HCT116 (cell line): ENCODE data around the gene PTS. TPM values are rescaled to one million over a fixed set of nuclear protein-coding genes. Genes with fewer than 3 reads are reported as not detected.

Experiments used
- ATAC-seq: fragments of 200-7000 bp; cut with Tn5 transposase; 2 replicates; pipeline ENCODE4 v1.9.1; 2020; ENCODE audit warnings: mild to moderate bottlenecking, moderate library complexity
- BruUV-seq: library from RNA; stranded (reverse); fragments of 400-500 nt; replicated peaks from 2 replicates; lab custom pipeline; 2021; lab: Mats Ljungman, UMichigan
- CTCF ChIA-PET: fragments of 300-600 bp; sonication (Branson Sonifier 250); formaldehyde crosslinking; loops from one replicate; lab custom pipeline; 2021; ENCODE audit warnings: antibody characterized with exemption; lab: Charles Lee
- POLR2A ChIA-PET: fragments of 300-600, 350-600 bp; sonication (Branson Sonifier 250); formaldehyde crosslinking; loops from one replicate; lab custom pipeline; 2021; ENCODE audit warnings: antibody characterized with exemption; lab: Charles Lee
- RAD21 ChIA-PET, 2 experiments: fragments of 300-600 bp; sonication (Branson Sonifier 250); formaldehyde crosslinking; loops; one replicate each; lab custom pipeline; 2023; ENCODE audit warnings: low total read pairs in 2 of 2; ENCODE audit not compliant: uncharacterized antibody in 2 of 2, unreplicated experiment in 2 of 2, low non-redundant PET in 1 of 2; lab: Charles Lee
- DNase-seq: peaks from one replicate; pipeline ENCODE4 v3.0.0-alpha.2; 2010; ENCODE audit warnings: low read depth, low spot score
- H2AFZ ChIP-seq: fragments of 200-600 bp; shearing (Covaris generic), sonication (generic); 2 replicates; pipeline ENCODE4 v1.6.1; 2017; ENCODE audit warnings: low read depth, mixed run types, mixed read lengths, antibody characterized with exemption, low read length; ENCODE audit not compliant: poor library complexity, severe bottlenecking
- H3K27ac ChIP-seq: 2 replicates; pipeline ENCODE4 v1.5.1; 2012; ENCODE audit warnings: low read depth, low read length
- H3K27me3 ChIP-seq: fragments of 200-600 bp; sonication (generic); 2 replicates; pipeline ENCODE4 v1.6.1; 2016; ENCODE audit warnings: mixed run types, low read length, mixed read lengths; ENCODE audit not compliant: insufficient read depth
- H3K36me3 ChIP-seq, 2 experiments: fragments of 200-500 bp in 1 of 2; fragments of 200-600 bp in 1 of 2; sonication (Bioruptor generic) in 1 of 2; sonication (generic) in 1 of 2; 2 replicates each; pipeline versions ENCODE4 v1.5.1 to v1.6.1; 2014 to 2016; ENCODE audit warnings: low read length in 2 of 2, inconsistent platforms in 1 of 2, mixed read lengths in 1 of 2, mixed run types in 1 of 2; ENCODE audit not compliant: insufficient read depth in 2 of 2, control insufficient read depth in 1 of 2
- H3K4me1 ChIP-seq, 2 experiments: fragments of 200-600 bp in 1 of 2; sonication (generic) in 1 of 2; 2 replicates each; pipeline versions ENCODE4 v1.5.1 to v1.6.1; 2012 to 2017; ENCODE audit warnings: low read length in 2 of 2, inconsistent platforms in 1 of 2, mild to moderate bottlenecking in 1 of 2, mixed read lengths in 1 of 2, mixed run types in 1 of 2, moderate library complexity in 1 of 2; ENCODE audit not compliant: insufficient read depth in 2 of 2, control insufficient read depth in 1 of 2
- H3K4me2 ChIP-seq: fragments of 200-600 bp; sonication (generic); 2 replicates; pipeline ENCODE4 v1.6.1; 2017; ENCODE audit warnings: mixed run types, low read length, mixed read lengths
- H3K4me3 ChIP-seq, 2 experiments: fragments of 200-600 bp in 1 of 2; sonication (generic) in 1 of 2; replicated peaks in 1 of 2; 2 replicates each; pipeline ENCODE4 v1.5.1; 2011 to 2016; ENCODE audit warnings: low read length in 2 of 2, control low read depth in 1 of 2, low read depth in 1 of 2, mild to moderate bottlenecking in 1 of 2, mixed read lengths in 1 of 2, mixed run types in 1 of 2
- H3K79me2 ChIP-seq: fragments of 200-600 bp; sonication (generic); 2 replicates; pipeline ENCODE4 v1.6.1; 2017; ENCODE audit warnings: mild to moderate bottlenecking, mixed run types, low read length, moderate library complexity, mixed read lengths; ENCODE audit not compliant: insufficient read depth
- H3K9ac ChIP-seq: fragments of 200-600 bp; sonication (generic); 2 replicates; pipeline ENCODE4 v1.6.1; 2016; ENCODE audit warnings: low read length, mixed read lengths
- H3K9me2 ChIP-seq: fragments of 200-600 bp; sonication (generic), shearing (Covaris generic); 2 replicates; pipeline ENCODE4 v1.6.1; 2017; ENCODE audit warnings: mixed run types, mild to moderate bottlenecking, moderate library complexity; ENCODE audit not compliant: insufficient read depth
- H3K9me3 ChIP-seq, 2 experiments: fragments of 200-500 bp in 1 of 2; fragments of 200-600 bp in 1 of 2; sonication (Bioruptor generic) in 1 of 2; sonication (generic) in 1 of 2; 2 replicates each; pipeline ENCODE4 v1.6.1; 2014 to 2017; ENCODE audit warnings: low read length in 2 of 2, mixed read lengths in 2 of 2, inconsistent platforms in 1 of 2, low read depth in 1 of 2, mild to moderate bottlenecking in 1 of 2, mixed run types in 1 of 2, moderate library complexity in 1 of 2; ENCODE audit not compliant: control insufficient read depth in 1 of 2, insufficient read depth in 1 of 2
- H4K20me1 ChIP-seq: fragments of 200-600 bp; sonication (generic), shearing (Covaris generic); 2 replicates; pipeline ENCODE4 v1.6.1; 2017; ENCODE audit warnings: mixed run types, mild to moderate bottlenecking, moderate library complexity; ENCODE audit not compliant: insufficient read depth
- ATF3 ChIP-seq: IDR thresholded peaks from 2 replicates; pipeline ENCODE4 v1.6.1; 2012
- CBX3 ChIP-seq: IDR thresholded peaks from 2 replicates; pipeline ENCODE4 v1.6.1; 2012; ENCODE audit warnings: low read depth
- CEBPB ChIP-seq: IDR thresholded peaks from 2 replicates; pipeline ENCODE4 v1.6.1; 2012; ENCODE audit warnings: low read depth
- EZH2 ChIP-seq: fragments of 200-600 bp; sonication (generic); IDR thresholded peaks from 2 replicates; pipeline ENCODE4 v1.6.1; 2017; ENCODE audit warnings: antibody characterized with exemption, mixed run types
- MAX ChIP-seq: IDR thresholded peaks from 2 replicates; pipeline ENCODE4 v1.6.1; 2012
- POLR2A ChIP-seq: IDR thresholded peaks from 2 replicates; pipeline ENCODE4 v1.7.0; 2011; ENCODE audit warnings: borderline replicate concordance; ENCODE audit not compliant: insufficient read depth, insufficient read length; ENCODE audit errors: extremely low read depth
- POLR2AphosphoS5 ChIP-seq: IDR thresholded peaks from 2 replicates; pipeline ENCODE4 v1.6.1; 2011; ENCODE audit warnings: mild to moderate bottlenecking, low read depth, low read length, moderate library complexity
- RAD21 ChIP-seq: IDR thresholded peaks from 2 replicates; pipeline ENCODE4 v1.6.1; 2012; ENCODE audit warnings: low read depth, mild to moderate bottlenecking
- TCF7L2 ChIP-seq: IDR thresholded peaks from 2 replicates; pipeline ENCODE4 v1.7.0; 2011; ENCODE audit warnings: borderline replicate concordance, inconsistent platforms; ENCODE audit not compliant: insufficient read depth, insufficient read length; ENCODE audit errors: extremely low read depth
- YY1 ChIP-seq: IDR thresholded peaks from 2 replicates; pipeline ENCODE4 v1.6.1; 2011; ENCODE audit warnings: low read length, low read depth, moderate library complexity, mild to moderate bottlenecking; ENCODE audit not compliant: insufficient replicate concordance; ENCODE audit errors: extremely low read depth
- ZBTB33 ChIP-seq: IDR thresholded peaks from 2 replicates; pipeline ENCODE4 v1.6.1; 2011; ENCODE audit warnings: mild to moderate bottlenecking, low read length, moderate library complexity; ENCODE audit not compliant: insufficient replicate concordance; ENCODE audit errors: extremely low read depth
- ZNF274 ChIP-seq: fragments of 200-500 bp; sonication (Bioruptor generic); IDR thresholded peaks from 2 replicates; pipeline ENCODE4 v1.6.1; 2014; ENCODE audit warnings: mild to moderate bottlenecking, low read depth, low read length, inconsistent platforms
- intact Hi-C: fragments of 100-400 bp; cut with micrococcal nuclease; formaldehyde crosslinking; loops from 2 replicates; pipeline ENCODE4 v1.10.0; 2022
- total RNA-seq: library from RNA; stranded (reverse); gene quantifications from one replicate; pipeline ENCODE4 v1.2.1, GENCODE V29; 2021; ENCODE audit not compliant: unreplicated experiment

Gene PTS
- total RNA-seq, 1 experiment from 2014 or later, result 45.7 TPM

- TF ChIP-seq ZBTB33, result no peak
- no peak for TF ChIP-seq ZNF274
- no peak for TF ChIP-seq POLR2AphosphoS5
- TF ChIP-seq TCF7L2, result no peak
- TF ChIP-seq RAD21, result no peak
- no peak for TF ChIP-seq MAX
- TF ChIP-seq EZH2, result no peak
- no peak for TF ChIP-seq CBX3
- no peak for TF ChIP-seq CEBPB
- TF ChIP-seq YY1, result no peak
- TF ChIP-seq POLR2A, result no peak
- no peak for TF ChIP-seq ATF3
- no peak for ATAC-seq
- ChIA-PET RAD21 (no interaction called here), CTCF (interaction anchor here (1.1 kb wide), 1 partner anchor 39 kb away, joined by 3 read pairs; no protein-coding TSS in a partner anchor), POLR2A (interaction anchor here (0.6 kb wide), 1 partner anchor 9 kb away, joined by 4 read pairs; no protein-coding TSS in a partner anchor)
- Histone ChIP-seq H2AFZ (no peak overlapping the region), H3K9ac (no peak overlapping the region), H3K9me3 (no peaks in the 10 kb centered on the region), H3K27ac (no peak overlapping the region), H3K27me3 (no peaks in the 10 kb centered on the region), H3K36me3 (peaks cover 8 to 15% of the 10 kb centered on the region in 2 experiments; a peak in 3 of 4 replicates), H3K9me2 (no peaks in the 10 kb centered on the region), H3K79me2 (no peaks in the 10 kb centered on the region), H3K4me3 (no peak overlapping the region), H4K20me1 (no peaks in the 10 kb centered on the region), H3K4me2 (no peak overlapping the region), H3K4me1 (no peaks in the 10 kb centered on the region)
- no peak for DNase-seq
- no TSS peak for BruUV-seq
- intact Hi-C loops, result no loop called here
Measured at GRCh38 chr11:112241486-112241885, 15.3 kb downstream of the PTS start.
